Measurements from ENCODE around the gene TRMU.

TRMU gene, protein sequence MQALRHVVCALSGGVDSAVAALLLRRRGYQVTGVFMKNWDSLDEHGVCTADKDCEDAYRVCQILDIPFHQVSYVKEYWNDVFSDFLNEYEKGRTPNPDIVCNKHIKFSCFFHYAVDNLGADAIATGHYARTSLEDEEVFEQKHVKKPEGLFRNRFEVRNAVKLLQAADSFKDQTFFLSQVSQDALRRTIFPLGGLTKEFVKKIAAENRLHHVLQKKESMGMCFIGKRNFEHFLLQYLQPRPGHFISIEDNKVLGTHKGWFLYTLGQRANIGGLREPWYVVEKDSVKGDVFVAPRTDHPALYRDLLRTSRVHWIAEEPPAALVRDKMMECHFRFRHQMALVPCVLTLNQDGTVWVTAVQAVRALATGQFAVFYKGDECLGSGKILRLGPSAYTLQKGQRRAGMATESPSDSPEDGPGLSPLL

DNA sequence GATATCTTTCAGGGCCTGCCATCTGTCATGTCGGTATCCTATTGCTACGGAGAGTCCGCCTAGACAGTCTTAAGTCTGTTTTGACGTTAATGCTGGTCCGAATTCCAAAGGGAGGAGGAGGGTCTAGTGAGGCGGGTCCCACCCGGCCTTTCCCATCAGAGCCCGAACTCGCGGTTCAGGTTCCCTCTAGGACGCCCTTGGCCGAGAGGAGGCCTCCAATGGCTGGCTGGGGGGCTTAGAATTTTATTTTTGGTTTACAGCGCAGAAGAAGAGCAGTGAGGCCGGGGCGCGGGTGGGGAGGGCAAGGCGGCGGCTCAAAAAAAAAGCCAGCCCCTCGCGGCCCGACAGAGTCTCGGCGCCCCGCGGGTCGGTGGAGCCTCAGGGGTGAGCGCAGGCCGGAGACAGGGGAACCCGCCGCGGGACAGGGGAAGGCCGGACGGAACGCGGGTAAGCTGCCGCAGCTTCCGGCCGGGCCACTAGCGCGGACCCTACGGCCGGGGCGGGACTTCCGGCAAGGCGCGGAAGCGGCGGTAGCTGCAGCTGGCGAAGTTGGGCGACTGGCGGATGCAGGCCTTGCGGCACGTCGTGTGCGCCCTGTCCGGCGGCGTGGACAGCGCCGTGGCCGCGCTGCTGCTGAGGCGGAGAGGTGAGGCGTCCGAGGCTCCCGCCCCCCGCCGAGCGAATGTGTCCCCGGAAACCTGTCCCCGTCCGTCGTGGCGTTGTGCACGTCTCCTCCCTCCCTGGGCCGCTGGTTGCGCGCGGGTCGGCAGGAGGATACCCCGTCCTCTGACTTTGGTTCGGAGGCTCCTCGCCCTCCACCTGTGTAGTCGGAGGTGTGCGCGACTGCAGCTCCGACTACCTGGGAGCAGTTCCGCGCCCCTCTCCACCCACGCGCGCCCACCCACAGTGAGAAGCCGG, at the start of gene TRMU:
Gene TRMU (plus strand): TSS at position 514 of the 918 bp plus-strand sequence. CDS start 51 bp downstream, at position 565.
- DNase-seq = peak; percentile 78

GRCh38 chr22:46286006-46286405, 49.5 kb upstream of the TRMU start:
- no peak for DNase-seq

DNA sequence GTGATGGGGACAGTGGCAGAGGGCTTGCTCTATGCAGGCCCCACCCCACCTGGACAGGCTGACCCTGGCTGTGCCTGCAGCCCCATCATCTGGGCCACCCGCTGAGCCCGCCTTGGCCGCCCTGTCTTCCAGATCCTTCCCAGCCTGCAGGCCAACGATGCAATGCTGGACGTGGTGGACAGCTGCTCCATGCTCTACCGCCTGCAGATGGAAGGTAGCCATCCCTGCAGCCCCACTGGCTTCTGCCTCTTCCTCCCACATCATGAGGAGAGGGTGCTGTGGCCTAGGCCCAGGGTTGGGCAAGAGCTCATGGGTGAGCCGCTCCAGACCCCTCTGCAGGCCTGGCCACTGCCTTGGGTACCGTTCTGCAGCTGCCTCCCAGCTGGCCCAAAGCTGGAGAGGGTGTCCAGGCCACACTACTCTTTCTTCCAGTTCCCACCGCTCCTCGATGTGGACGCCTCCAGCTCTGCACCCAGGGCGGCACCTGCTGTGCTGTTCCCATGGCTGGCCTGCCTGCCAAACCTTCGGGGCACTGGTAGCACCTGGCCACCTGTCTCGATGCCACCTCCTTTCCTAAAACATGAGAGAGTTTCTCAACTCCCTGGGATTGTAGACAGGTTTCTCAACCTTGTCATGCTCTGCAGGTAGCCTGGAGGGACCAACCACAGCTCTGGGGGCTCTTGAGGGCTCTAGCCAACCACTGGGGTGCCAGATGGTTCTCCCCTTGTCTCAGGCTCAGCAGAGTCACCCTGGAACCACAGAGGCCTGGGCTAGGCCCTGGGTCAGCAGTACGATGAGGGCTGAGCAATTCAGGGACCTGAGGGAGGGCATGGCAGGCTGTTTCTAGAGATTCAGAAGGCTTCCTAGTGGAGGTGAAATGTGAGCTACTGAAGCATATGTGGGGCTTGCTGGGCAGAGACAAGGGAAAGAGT, 48.3 kb upstream of the TRMU start:
- DNase-seq = no peak

DNA sequence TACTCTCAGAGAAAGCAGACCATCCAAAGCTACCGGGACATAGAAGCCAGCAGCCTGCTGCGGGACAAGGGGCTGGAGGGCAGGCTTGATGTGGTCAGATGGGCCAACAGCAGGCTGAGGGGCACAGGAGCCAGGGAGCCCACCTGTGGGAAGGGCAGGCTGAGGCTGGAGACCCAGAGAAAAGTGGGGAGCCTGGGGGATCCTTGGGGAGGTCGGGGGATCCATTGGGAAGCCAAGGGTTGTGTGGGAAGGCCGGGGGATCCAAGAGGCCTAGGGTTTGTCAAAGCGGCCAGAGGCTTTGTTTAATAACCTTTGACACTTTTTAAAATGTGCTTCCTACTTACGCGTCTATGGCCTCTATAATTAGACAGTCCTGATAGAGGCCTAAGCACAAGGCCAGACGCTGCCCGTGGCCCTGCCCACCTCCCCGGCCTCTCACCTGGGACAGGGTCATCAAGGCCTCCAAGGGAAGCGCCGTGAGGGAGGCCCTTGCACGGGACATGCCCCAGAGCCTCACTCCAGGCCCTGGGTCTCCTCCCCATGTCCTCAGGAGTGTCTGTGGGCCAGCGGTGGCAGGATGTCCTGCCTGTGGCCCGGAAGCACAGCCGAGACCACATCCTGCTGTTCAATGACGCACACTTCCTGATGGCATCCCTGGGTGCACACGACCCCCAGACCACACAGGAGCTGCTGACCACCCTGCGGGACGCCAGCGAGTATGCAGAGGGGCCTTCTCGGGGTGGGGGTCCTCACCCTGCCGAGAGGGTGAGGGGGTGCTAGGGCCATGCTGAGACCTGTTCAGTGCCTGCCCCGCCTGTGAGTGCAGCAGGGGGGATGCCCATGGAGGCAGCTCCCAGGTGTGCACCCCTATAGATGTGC, 47.4 kb upstream of the TRMU start:
- DNase-seq = peak; percentile 84

- DNase-seq = no peak
Observed at GRCh38 chr22:46288846-46289243, 46.7 kb upstream of the TRMU start.

DNA sequence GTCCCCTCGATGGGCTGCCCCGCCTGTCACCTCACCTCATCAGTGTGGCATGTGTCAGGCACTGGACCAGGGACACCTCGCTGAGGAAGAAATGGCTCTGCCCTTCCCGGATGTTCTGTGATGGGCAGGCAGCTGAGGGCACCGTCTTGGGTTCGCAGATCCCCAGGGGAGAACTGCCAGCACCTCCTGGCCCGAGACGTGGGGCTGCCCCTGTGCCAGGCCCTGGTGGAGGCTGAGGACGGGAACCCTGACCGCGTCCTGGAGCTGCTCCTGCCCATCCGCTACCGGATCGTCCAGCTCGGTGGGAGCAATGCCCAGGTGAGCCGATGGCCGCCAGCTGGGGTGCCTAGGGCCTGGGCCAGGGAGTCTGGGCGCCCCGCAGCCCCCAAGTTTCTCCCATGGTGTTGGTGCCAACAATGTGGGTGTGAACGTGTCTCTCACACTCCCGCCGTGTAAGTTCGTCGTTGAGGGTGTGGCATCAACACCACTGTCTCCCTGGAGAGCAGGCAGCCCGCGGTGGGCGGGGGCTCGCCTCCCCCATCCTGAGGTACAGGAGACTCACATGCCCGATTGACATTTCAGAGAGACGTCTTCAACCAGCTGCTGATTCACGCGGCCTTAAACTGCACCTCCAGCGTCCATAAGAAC, 46.1 kb upstream of the TRMU start:
- DNase-seq = no peak

GRCh38 chr22:46290121-46290842, 45.2 kb upstream of the TRMU start:
- no peak for DNase-seq

GRCh38 chr22:46290843-46291785, 44.4 kb upstream of the TRMU start:
- DNase-seq = no peak

DNA sequence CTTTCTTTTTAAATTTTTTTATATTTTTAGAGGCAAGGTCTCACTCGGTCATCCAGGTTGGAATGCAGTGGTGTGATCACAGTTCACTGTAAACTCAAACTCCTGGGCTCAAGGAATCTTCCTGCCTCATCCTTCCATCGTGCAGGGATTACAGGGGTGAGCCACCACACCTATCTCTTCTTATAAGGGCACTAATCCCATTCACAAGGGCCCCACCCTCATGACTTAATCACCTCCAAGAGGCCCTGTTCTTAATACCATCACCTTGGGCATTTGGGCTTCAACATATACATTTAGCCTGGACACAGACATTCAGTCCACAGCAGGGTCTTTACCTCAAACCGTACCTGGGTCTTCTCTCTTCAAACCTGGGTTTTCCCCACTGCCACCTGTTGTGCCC, 43.3 kb upstream of the TRMU start:
- no peak for DNase-seq

DNA sequence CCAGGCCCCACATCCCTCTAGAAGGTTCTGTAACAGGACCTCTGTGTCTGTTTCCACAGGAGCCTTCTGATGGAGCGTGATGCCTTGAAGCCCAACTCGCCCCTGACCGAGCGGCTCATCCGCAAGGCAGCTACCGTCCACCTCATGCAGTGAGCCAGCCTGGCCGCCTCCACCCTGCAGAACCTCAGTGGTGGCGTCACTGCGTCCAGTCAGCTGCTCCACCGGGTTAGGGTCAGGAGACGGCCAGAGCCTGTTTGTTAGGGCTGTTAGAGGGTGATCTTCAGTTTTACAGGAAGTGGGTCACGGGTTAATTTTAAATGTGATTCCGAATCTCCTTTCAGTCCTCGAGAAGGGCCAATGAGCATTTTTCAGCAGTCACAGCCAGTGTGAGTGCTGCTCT, 42.8 kb upstream of the TRMU start:
- DNase-seq = no peak

GRCh38 chr22:46293577-46294260, 41.8 kb upstream of the TRMU start:
- peak; percentile 76 for DNase-seq

- no peak for DNase-seq
Observed at GRCh38 chr22:46294784-46295183, 40.7 kb upstream of the TRMU start.

- no peak for DNase-seq
Observed at GRCh38 chr22:46295277-46295971, 40.1 kb upstream of the TRMU start.

GRCh38 chr22:46296257-46297150, 39.0 kb upstream of the TRMU start, which contains the start of gene GTSE1:
GTSE1 (plus strand) TSS chr22:46296870; CDS start chr22:46297401, 531 bp downstream.
- DNase-seq = peak; percentile 98

DNA sequence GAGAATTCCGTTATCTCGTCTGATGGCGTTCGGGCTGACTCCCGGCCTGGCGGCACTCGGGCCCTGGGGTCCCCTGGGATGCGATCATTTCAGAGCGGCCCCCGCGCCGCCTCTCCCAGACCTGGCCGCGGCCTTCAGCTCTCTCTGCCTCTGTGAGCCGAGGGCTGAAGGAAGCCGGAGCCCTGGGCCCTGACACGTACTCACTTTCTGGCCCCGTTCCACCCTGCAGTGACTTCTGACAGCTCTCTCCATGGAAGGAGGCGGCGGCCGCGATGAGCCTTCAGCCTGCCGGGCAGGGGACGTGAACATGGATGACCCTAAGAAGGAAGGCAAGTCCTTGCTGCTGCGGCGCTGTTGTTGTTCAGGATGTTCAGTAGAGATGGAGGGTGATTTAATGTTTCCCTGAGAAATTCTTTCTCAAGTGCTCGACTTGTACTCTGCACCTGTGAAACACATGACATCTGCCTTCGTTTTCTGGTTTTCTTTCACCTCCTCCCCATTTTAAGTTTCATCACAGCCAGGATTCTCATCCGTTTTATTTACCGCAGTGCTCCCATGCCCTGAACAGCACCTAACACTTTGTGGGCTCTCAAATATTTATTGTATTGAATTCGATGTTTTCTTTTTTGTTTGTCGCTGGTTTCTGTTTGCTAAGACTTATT, 38.2 kb upstream of the TRMU start:
- DNase-seq = no peak

DNA sequence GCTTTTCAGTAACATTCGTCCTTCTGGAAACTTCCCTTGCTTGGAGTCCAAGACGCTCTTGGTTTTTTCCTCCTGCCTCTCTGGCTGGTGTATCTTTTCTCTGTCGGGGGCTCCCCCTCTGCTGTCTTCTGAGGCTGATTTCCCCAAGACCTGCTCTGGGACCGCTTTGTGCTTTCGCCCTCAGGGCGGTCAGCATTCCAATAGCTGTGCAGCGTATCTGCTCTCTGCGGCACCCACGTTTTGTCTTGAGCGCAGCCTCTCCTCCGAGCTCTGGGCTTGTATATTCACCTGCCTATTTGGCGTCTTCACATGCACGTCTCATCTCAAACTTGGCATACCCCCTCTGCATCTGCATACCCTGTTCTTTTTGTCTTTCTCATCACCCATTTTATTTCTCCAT, 36.4 kb upstream of the TRMU start:
- no peak for DNase-seq

Data from MV-4-11 (cell line).